ENCODE measurements around the gene OSCP1. TPM values are rescaled to one million over a fixed set of nuclear protein-coding genes. Genes with fewer than 3 reads are reported as not detected.
A peak's percentile ranks its signal among the peaks of the same experiment; 100 is the strongest.

OSCP1 gene
- total RNA-seq, 2 experiments from 2014 or later = 2.2 to 2.8 TPM

DNA sequence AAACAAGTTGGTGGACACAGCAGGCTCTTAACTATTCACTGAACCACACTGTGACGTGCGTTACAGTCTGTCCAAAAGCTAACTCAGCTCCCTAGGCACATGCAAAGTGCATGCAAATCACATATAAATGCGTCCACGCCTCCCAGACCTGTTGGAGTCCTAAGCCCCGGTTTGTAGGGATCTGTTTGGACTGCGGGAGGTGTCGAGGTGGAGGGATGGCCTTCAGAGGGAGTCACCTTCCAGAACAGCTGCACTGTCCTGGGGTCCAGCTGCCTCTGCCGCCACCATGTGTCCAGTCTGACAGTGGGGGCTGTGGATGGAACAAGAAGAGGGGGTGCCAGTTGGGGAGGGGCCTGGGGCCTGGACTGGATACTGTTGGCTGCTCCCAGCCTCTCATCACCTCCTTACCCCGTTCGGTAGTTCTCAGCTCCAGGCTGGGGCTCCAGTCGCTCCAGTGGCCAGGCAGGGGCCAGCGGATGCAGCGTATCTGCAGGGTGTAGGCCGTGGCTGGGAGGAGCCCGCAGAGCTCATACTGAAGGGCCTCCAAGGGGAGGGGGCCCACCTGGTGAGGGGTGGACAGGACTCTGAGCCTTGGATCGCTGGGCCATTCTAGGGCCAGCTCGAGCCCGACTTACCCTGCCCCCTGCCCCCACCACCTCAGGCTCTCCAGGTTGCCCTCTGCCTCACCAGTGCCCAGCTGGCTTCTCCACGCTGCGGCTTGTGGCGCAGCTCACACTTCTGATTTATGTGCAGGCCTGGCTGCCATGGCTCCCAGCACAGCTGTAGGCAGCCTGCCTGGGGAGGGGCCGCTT, 21.8 kb upstream of the OSCP1 start:
- DNase-seq (no peak), ATAC-seq (no peak)
- ChIA-PET POLR2A (interaction anchor here (0.6 kb wide), 1 partner anchor 105 kb away, joined by 3 read pairs; no protein-coding TSS in a partner anchor), CTCF (interaction anchor here (0.9 kb wide), 1 partner anchor 44 kb away, joined by 3 read pairs; no protein-coding TSS in a partner anchor)
- H3K4me3 Mint-ChIP-seq = no peak overlapping the region
- H3K27me3 Mint-ChIP-seq = no peaks in the 10 kb centered on the region
- H3K36me3 Mint-ChIP-seq (ENCODE audit: low read depth) = no peaks in the 10 kb centered on the region
- H3K4me1 Mint-ChIP-seq = peaks cover 9% of the 10 kb centered on the region
- intact Hi-C loops (cut with DNase I, micrococcal nuclease) = no loop called here
- H3K27ac Mint-ChIP-seq = no peak overlapping the region
- no peaks in the 10 kb centered on the region for H3K9me3 Mint-ChIP-seq (ENCODE audit: low read depth)

DNA sequence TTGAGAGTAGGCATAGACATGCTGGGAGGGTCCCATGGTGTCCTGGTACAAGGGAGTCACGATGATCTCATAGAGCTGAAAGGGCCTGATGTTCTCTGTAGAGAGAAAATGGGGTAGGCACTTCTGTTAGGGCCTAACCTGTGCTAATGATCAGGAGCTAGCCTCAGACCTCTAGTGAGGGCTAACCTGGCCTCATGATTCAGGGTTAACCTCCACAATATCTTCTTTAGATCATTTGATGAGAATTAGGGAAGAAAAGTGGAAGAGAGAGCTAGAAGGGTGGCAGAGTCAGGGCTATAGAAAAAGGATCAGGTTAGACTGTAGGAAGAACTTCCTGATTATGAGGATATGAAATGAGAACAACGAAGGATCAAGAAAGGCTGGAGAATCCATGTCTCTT, 18.9 kb upstream of the OSCP1 start:
- ChIA-PET POLR2A (no interaction called here), CTCF (no interaction called here)
- Mint-ChIP-seq H3K4me1 (peaks cover 11% of the 10 kb centered on the region), H3K4me3 (no peak overlapping the region), H3K27me3 (no peaks in the 10 kb centered on the region), H3K9me3 (ENCODE audit: low read depth) (no peaks in the 10 kb centered on the region), H3K27ac (no peak overlapping the region), H3K36me3 (ENCODE audit: low read depth) (no peaks in the 10 kb centered on the region)
- DNase-seq = no peak
- ATAC-seq = no peak
- intact Hi-C loops (cut with DNase I, micrococcal nuclease) = no loop called here

- intact Hi-C loops (cut with DNase I, micrococcal nuclease) = no loop called here
- ATAC-seq (no peak), DNase-seq (no peak)
- Mint-ChIP-seq H3K27ac (no peak overlapping the region), H3K36me3 (ENCODE audit: low read depth) (no peaks in the 10 kb centered on the region), H3K4me3 (no peak overlapping the region), H3K27me3 (no peaks in the 10 kb centered on the region), H3K9me3 (ENCODE audit: low read depth) (no peaks in the 10 kb centered on the region), H3K4me1 (peaks cover 13% of the 10 kb centered on the region)
- ChIA-PET CTCF (interaction anchor here (0.6 to 0.8 kb wide), 2 partner anchors 201 to 357 kb away, joined by 3 read pairs; no protein-coding TSS in a partner anchor), POLR2A (no interaction called here)
Observed at GRCh38 chr1:36467700-36468455, 17.6 kb upstream of the OSCP1 start.

DNA sequence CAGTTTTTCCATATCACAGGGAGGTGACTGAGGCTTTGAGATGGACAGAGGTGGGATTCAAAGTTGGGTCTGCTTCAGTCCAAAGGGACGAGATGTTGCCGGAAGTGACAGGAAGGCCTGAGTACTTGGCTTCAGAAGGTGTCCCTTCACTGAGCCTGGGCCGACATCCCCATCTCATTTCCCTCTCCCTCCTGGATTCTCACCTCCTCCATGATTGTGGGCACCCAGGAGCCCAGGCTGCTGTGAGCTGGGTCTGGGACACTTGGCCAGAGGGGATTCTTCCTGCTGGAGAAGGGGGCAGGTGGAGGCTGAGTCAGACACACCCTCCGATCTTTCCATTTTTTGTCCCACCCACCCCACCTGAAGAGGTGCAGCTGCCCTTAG, 16.8 kb upstream of the OSCP1 start:
- H3K27me3 Mint-ChIP-seq = no peaks in the 10 kb centered on the region
- H3K36me3 Mint-ChIP-seq (ENCODE audit: low read depth) = peaks cover 5% of the 10 kb centered on the region
- H3K27ac Mint-ChIP-seq = no peak overlapping the region
- no peak for ATAC-seq
- DNase-seq = no peak
- intact Hi-C loops (cut with DNase I, micrococcal nuclease) = no loop called here
- H3K4me1 Mint-ChIP-seq = peaks cover 17% of the 10 kb centered on the region
- H3K9me3 Mint-ChIP-seq (ENCODE audit: low read depth) = no peaks in the 10 kb centered on the region
- ChIA-PET CTCF (interaction anchor here (0.6 to 0.8 kb wide), 2 partner anchors 200 to 357 kb away, joined by 3 read pairs; no protein-coding TSS in a partner anchor), POLR2A (no interaction called here)
- no peak overlapping the region for H3K4me3 Mint-ChIP-seq

GRCh38 chr1:36466370-36467026, 16.2 kb upstream of the OSCP1 start:
- no peak overlapping the region for H3K27ac Mint-ChIP-seq
- intact Hi-C loops (cut with DNase I, micrococcal nuclease) = no loop called here

DNA sequence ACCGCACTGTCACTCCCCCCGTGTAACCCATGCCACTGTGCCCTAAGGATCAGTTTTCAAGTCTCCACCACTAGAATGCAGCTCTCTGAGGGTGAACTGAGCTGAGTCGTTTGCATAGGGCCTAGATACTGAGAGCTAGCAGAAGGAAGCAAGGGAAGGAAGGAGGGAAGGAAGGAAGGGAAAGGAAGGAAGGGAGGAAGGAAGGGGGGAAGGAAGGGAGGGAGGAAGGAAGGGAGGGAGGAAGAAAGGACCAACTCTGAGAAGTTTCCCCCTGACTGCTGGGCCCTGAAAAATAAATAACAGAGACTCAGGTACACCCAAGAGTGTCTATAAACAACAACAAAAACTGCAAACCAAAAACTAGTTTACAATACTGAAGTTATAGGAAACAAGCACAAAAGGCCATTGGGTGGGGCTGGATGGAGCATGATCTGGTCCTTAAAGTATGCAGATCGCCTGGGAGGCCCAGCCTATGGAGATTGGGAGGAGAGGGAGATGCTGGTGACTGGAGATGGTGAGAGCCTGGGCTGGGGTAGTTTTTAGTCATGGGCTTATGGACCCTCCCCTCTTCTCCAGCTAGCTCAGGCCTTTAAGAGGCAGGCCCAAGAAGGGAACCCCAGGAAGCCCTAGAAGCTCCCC, 15.6 kb upstream of the OSCP1 start:
- no peak overlapping the region for H3K4me3 Mint-ChIP-seq
- ATAC-seq (no peak), DNase-seq (no peak)
- intact Hi-C loops (cut with DNase I, micrococcal nuclease) = loop anchor here in 1 of 2 experiments (2.0 kb wide), 2 partner anchors 15 to 317 kb away; partner anchors contain the start of genes OSCP1 and TRAPPC3
- POLR2A ChIA-PET = interaction anchor here (0.6 to 0.7 kb wide), 3 partner anchors 15 to 166 kb away, joined by 3 to 11 read pairs (median 7); partner anchors contain the start of gene OSCP1
- no peaks in the 10 kb centered on the region for H3K9me3 Mint-ChIP-seq (ENCODE audit: low read depth)
- CTCF ChIA-PET = interaction anchor here (0.6 to 0.7 kb wide), 2 partner anchors 186 to 209 kb away, joined by 3 to 4 read pairs; no protein-coding TSS in a partner anchor
- peak overlapping the region; percentile 97 for H3K27ac Mint-ChIP-seq
- H3K36me3 Mint-ChIP-seq (ENCODE audit: low read depth) = peaks cover 16% of the 10 kb centered on the region
- H3K4me1 Mint-ChIP-seq = peaks cover 23% of the 10 kb centered on the region
- H3K27me3 Mint-ChIP-seq = no peaks in the 10 kb centered on the region

More at GRCh38 chr1:36466370-36467026, 16.2 kb upstream of the OSCP1 start:
- CTCF ChIA-PET = no interaction called here
- no peaks in the 10 kb centered on the region for H3K9me3 Mint-ChIP-seq (ENCODE audit: low read depth)
- peaks cover 20% of the 10 kb centered on the region for H3K4me1 Mint-ChIP-seq
- no peaks in the 10 kb centered on the region for H3K27me3 Mint-ChIP-seq
- no peak for ATAC-seq
- POLR2A ChIA-PET = interaction anchor here (0.6 kb wide), 1 partner anchor 16 kb away, joined by 3 read pairs; the partner anchor contains the start of gene OSCP1
- no peak overlapping the region for H3K4me3 Mint-ChIP-seq
- DNase-seq = no peak
- peaks cover 10% of the 10 kb centered on the region for H3K36me3 Mint-ChIP-seq (ENCODE audit: low read depth)

GRCh38 chr1:36464605-36465393, 14.5 kb upstream of the OSCP1 start:
- CTCF ChIA-PET = interaction anchor here (0.6 to 1.0 kb wide), 4 partner anchors 10 to 224 kb away, joined by 3 to 4 read pairs (median 3); no protein-coding TSS in a partner anchor
- Mint-ChIP-seq H3K36me3 (ENCODE audit: low read depth) (peaks cover 24% of the 10 kb centered on the region), H3K27me3 (no peaks in the 10 kb centered on the region), H3K4me3 (peak overlapping the region; percentile 97), H3K4me1 (peaks cover 23% of the 10 kb centered on the region), H3K9me3 (ENCODE audit: low read depth) (no peaks in the 10 kb centered on the region), H3K27ac (peak overlapping the region; percentile 97)
- DNase-seq = no peak
- intact Hi-C loops (cut with DNase I, micrococcal nuclease) = loop anchor here (1.0 to 5.0 kb wide), 13 partner anchors 14 to 1548 kb away; partner anchors contain the start of genes OSCP1 (in 2 of the 2), TRAPPC3 (in 2 of the 2), AGO3 (in 1 of the 2) and LSM10 (in 1 of the 2)
- ATAC-seq = peak; percentile 50
- POLR2A ChIA-PET = interaction anchor here (0.6 to 1.3 kb wide), 5 partner anchors 14 to 316 kb away, joined by 3 to 11 read pairs (median 4); partner anchors contain the start of genes OSCP1, THRAP3 and TRAPPC3

DNA sequence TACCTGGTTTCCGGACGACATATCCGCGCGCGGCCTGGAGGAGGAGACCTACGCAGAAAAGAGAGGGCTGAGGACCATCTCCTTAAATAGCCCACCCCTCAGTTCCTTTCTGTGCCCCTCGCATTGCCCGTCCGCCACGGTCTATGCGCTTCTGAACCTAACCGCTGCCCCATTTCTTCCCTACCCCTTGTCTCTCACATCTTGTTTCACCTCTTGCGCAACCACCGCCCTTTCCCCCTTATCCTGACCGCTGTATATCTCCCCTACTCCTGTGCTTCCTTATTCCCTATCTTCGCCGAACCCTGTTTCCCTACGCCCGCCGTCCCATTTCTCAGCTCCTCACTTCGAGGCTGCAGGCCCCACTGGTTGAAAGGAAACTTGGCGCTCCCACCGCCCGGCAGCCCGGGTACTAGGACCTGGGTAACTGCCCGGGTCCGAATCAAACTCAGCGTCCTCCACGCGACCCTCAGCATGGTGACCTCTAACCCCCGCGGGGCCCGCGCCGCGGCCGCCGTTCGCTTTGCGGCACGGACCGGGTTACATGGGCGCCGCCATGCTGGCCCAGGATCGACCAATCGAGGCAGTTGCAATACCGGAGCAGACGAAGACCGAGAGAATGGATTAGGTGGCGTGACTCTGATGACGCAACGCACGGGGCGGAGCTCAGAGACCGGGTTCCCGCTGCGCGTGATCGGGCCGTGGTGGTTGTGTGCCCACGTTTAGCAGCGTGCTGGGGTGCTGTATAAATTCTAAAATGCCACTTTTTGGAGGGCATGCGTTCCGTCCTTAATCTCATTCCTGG, 13.8 kb upstream of the OSCP1 start, which contains the start of gene MRPS15:
Gene MRPS15 (minus strand): TSS at position 582 of the 802 bp plus-strand sequence. CDS start 109 bp downstream, at position 473.
- peak; percentile 94 for ATAC-seq
- peaks cover 31% of the 10 kb centered on the region for H3K4me1 Mint-ChIP-seq
- no peaks in the 10 kb centered on the region for H3K27me3 Mint-ChIP-seq
- peak within 1 kb of the TSS; percentile 97 for H3K27ac Mint-ChIP-seq
- POLR2A ChIA-PET = interaction anchor here (0.6 to 1.3 kb wide), 4 partner anchors 13 to 315 kb away, joined by 3 to 10 read pairs (median 4); partner anchors contain the start of genes OSCP1, THRAP3 and TRAPPC3
- DNase-seq = peak; percentile 98
- CTCF ChIA-PET = interaction anchor here (0.6 to 1.0 kb wide), 3 partner anchors 9 to 224 kb away, joined by 3 read pairs; no protein-coding TSS in a partner anchor
- H3K4me3 Mint-ChIP-seq = peak within 1 kb of the TSS; percentile 97
- intact Hi-C loops (cut with DNase I, micrococcal nuclease) = loop anchor here (1.0 to 5.0 kb wide), 14 partner anchors 13 to 1548 kb away; partner anchors contain the start of genes OSCP1 (in 2 of the 2), TRAPPC3 (in 2 of the 2), AGO3 (in 1 of the 2) and LSM10 (in 1 of the 2)
- H3K9me3 Mint-ChIP-seq (ENCODE audit: low read depth) = no peaks in the 10 kb centered on the region
- peaks cover 32% of the 10 kb centered on the region for H3K36me3 Mint-ChIP-seq (ENCODE audit: low read depth)

DNA sequence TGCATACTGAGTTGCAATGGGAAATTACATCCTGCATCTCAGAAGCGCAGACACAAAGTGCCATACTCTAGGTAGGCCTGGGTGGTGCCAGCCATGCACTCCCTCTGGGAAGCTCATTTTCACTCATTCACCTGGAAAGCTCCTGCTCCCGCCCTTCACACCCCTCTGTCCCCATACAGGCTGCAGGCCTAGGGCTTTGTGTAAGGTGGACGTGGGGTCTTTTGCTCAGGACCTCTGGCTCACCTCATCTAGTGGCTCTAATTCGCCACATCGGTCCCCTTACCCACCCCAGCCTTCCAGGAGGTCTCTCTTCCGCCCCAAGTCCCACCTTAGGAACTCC, 13.2 kb upstream of the OSCP1 start:
- intact Hi-C loops (cut with DNase I, micrococcal nuclease) = loop anchor here (1.0 to 5.0 kb wide), 3 partner anchors 76 to 1549 kb away; partner anchors contain the start of genes STK40 (in 1 of the 2), THRAP3 (in 1 of the 2) and UTP11 (in 1 of the 2)
- peaks cover 36% of the 10 kb centered on the region for H3K4me1 Mint-ChIP-seq
- no peaks in the 10 kb centered on the region for H3K27me3 Mint-ChIP-seq
- peak overlapping the region; percentile 97 for H3K27ac Mint-ChIP-seq
- H3K9me3 Mint-ChIP-seq (ENCODE audit: low read depth) = no peaks in the 10 kb centered on the region
- ATAC-seq = no peak
- ChIA-PET POLR2A (interaction anchor here (1.1 to 1.3 kb wide), 3 partner anchors 13 to 314 kb away, joined by 3 to 10 read pairs (median 4); partner anchors contain the start of genes OSCP1, THRAP3 and TRAPPC3), CTCF (no interaction called here)
- peak overlapping the region; percentile 97 for H3K4me3 Mint-ChIP-seq
- peaks cover 37% of the 10 kb centered on the region for H3K36me3 Mint-ChIP-seq (ENCODE audit: low read depth)
- no peak for DNase-seq
